CD4-positive, alpha-beta T cell treated with Interleukin-2 at 100 ng/mL for 4 hours (primary cell): ENCODE measurements around the gene ZNF366.

Experiments used
- DNase-seq: peaks from one replicate; pipeline ENCODE4 v3.0.0-alpha.2; 2020; ENCODE audit warnings: low spot score

The ZNF366 gene

GRCh38 chr5:72465066-72465465 is 42.1 kb downstream of the ZNF366 start:
- no peak for DNase-seq

GRCh38 chr5:72464071-72464470 is 43.1 kb downstream of the ZNF366 start:
- DNase-seq, result no peak

GRCh38 chr5:72463449-72464052 is 43.7 kb downstream of the ZNF366 start:
- DNase-seq, result no peak

- DNase-seq, result no peak
Measured at GRCh38 chr5:72460413-72460812, 46.8 kb downstream of the ZNF366 start.

GRCh38 chr5:72459913-72460312 is 47.3 kb downstream of the ZNF366 start:
- no peak for DNase-seq

- DNase-seq, result no peak
Measured at GRCh38 chr5:72459089-72459661, 48.0 kb downstream of the ZNF366 start.

GRCh38 chr5:72458407-72458806 is 48.8 kb downstream of the ZNF366 start:
- no peak for DNase-seq

- no peak for DNase-seq
Measured at GRCh38 chr5:72457491-72457890, 49.7 kb downstream of the ZNF366 start.

GRCh38 chr5:72456391-72457074 is 50.7 kb downstream of the ZNF366 start:
- DNase-seq, result no peak

GRCh38 chr5:72455476-72455875 is 51.7 kb downstream of the ZNF366 start:
- DNase-seq, result no peak

- DNase-seq, result no peak
Measured at GRCh38 chr5:72454996-72455395, 52.2 kb downstream of the ZNF366 start.

- no peak for DNase-seq
Measured at GRCh38 chr5:72453246-72453775, 53.9 kb downstream of the ZNF366 start.

- DNase-seq, result no peak
Measured at GRCh38 chr5:72452515-72453245, 54.5 kb downstream of the ZNF366 start.

- no peak for DNase-seq
Measured at GRCh38 chr5:72451741-72452505, 55.3 kb downstream of the ZNF366 start.

- no peak for DNase-seq
Measured at GRCh38 chr5:72448368-72448767, 58.8 kb downstream of the ZNF366 start.

- no peak for DNase-seq
Measured at GRCh38 chr5:72447751-72448150, 59.5 kb downstream of the ZNF366 start.

GRCh38 chr5:72445969-72446368 is 61.2 kb downstream of the ZNF366 start:
- no peak for DNase-seq

- DNase-seq, result no peak
Measured at GRCh38 chr5:72443883-72444282, 63.3 kb downstream of the ZNF366 start.

- no peak for DNase-seq
Measured at GRCh38 chr5:72441862-72442540, 65.2 kb downstream of the ZNF366 start.

GRCh38 chr5:72441094-72441723 is 66.0 kb downstream of the ZNF366 start:
- DNase-seq, result no peak

GRCh38 chr5:72440207-72440638 is 67.0 kb downstream of the ZNF366 start:
- DNase-seq, result no peak
